Measurements from ENCODE around the gene USP25.

The USP25 gene

GRCh38 chr21:15687208-15687607 is 42.6 kb upstream of the USP25 start:
- no peaks in the 10 kb centered on the region for H3K9me3 ChIP-seq (ENCODE audit: control insufficient read depth, low read length)
- H3K4me3 ChIP-seq (ENCODE audit: low read depth, low read length) = no peak overlapping the region
- H3K79me2 ChIP-seq = no peaks in the 10 kb centered on the region
- no peak overlapping the region for H3K9ac ChIP-seq
- H3K27ac ChIP-seq = no peak overlapping the region
- H3K4me2 ChIP-seq (ENCODE audit: low read length) = no peak overlapping the region
- no peak for TF ChIP-seq CTCF (IDR thresholded peaks at IDR 0.05)
- no peaks in the 10 kb centered on the region for H3K27me3 ChIP-seq (ENCODE audit: control insufficient read depth, insufficient read depth, low read length)
- no peaks in the 10 kb centered on the region for H3K4me1 ChIP-seq
- H2AFZ ChIP-seq = no peak overlapping the region
- no peaks in the 10 kb centered on the region for H3K36me3 ChIP-seq (ENCODE audit: control insufficient read depth, insufficient read depth, low read length)

GRCh38 chr21:15688016-15688415 is 41.8 kb upstream of the USP25 start:
- H3K27ac ChIP-seq = no peak overlapping the region
- H3K4me1 ChIP-seq = no peaks in the 10 kb centered on the region
- H3K4me3 ChIP-seq (ENCODE audit: low read depth, low read length) = no peak overlapping the region
- no peak overlapping the region for H2AFZ ChIP-seq
- H3K79me2 ChIP-seq = no peaks in the 10 kb centered on the region
- no peak for TF ChIP-seq CTCF (IDR thresholded peaks at IDR 0.05)
- no peaks in the 10 kb centered on the region for H3K9me3 ChIP-seq (ENCODE audit: control insufficient read depth, low read length)
- H3K36me3 ChIP-seq (ENCODE audit: control insufficient read depth, insufficient read depth, low read length) = no peaks in the 10 kb centered on the region
- no peak overlapping the region for H3K9ac ChIP-seq
- H3K27me3 ChIP-seq (ENCODE audit: control insufficient read depth, insufficient read depth, low read length) = no peaks in the 10 kb centered on the region
- no peak overlapping the region for H3K4me2 ChIP-seq (ENCODE audit: low read length)

DNA sequence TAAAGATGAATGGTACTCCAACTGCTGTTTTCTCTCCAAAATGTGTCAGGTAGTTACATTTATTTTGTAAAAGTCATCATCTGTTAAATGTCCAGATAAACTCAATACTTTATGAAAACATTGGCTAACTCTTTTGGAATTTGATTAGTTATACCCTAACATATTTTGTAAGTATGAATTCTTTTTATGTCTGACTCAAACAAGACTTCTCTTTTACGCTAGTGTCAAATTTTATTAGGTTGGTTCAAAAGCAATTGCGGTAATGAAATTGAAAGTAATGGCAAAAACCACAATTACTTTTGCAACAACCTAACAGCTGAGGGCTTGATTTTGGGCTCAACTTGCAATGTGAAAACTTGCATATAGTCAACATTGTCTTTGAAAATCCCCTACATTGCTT is 41.0 kb upstream of the USP25 start:
- H3K27me3 ChIP-seq (ENCODE audit: control insufficient read depth, insufficient read depth, low read length) = no peaks in the 10 kb centered on the region
- no peak overlapping the region for H2AFZ ChIP-seq
- no peak overlapping the region for H3K4me3 ChIP-seq (ENCODE audit: low read depth, low read length)
- H3K9me3 ChIP-seq (ENCODE audit: control insufficient read depth, low read length) = no peaks in the 10 kb centered on the region
- no peak overlapping the region for H3K4me2 ChIP-seq (ENCODE audit: low read length)
- H3K9ac ChIP-seq = no peak overlapping the region
- no peak for TF ChIP-seq CTCF (IDR thresholded peaks at IDR 0.05)
- no peaks in the 10 kb centered on the region for H3K36me3 ChIP-seq (ENCODE audit: control insufficient read depth, insufficient read depth, low read length)
- no peaks in the 10 kb centered on the region for H3K4me1 ChIP-seq
- no peaks in the 10 kb centered on the region for H3K79me2 ChIP-seq
- H3K27ac ChIP-seq = no peak overlapping the region

GRCh38 chr21:15692711-15693110 is 37.1 kb upstream of the USP25 start:
- Histone ChIP-seq H3K27me3 (ENCODE audit: control insufficient read depth, insufficient read depth, low read length) (no peaks in the 10 kb centered on the region), H2AFZ (no peak overlapping the region)

More at GRCh38 chr21:15692711-15693110, 37.1 kb upstream of the USP25 start:
- Histone ChIP-seq H3K9me3 (ENCODE audit: control insufficient read depth, low read length) (no peaks in the 10 kb centered on the region), H3K27ac (no peak overlapping the region), H3K79me2 (no peaks in the 10 kb centered on the region), H3K36me3 (ENCODE audit: control insufficient read depth, insufficient read depth, low read length) (no peaks in the 10 kb centered on the region), H3K4me1 (no peaks in the 10 kb centered on the region), H3K9ac (no peak overlapping the region), H3K4me3 (ENCODE audit: low read depth, low read length) (no peak overlapping the region), H3K4me2 (ENCODE audit: low read length) (no peak overlapping the region)
- no peak for TF ChIP-seq CTCF (IDR thresholded peaks at IDR 0.05)
